LoVo (cell line): ENCODE results near the gene NUBP2.

Experiments used
- DNase-seq: peaks from one replicate; pipeline ENCODE4 v3.0.0-alpha.2; 2016; ENCODE audit warnings: low spot score

Gene NUBP2

DNA sequence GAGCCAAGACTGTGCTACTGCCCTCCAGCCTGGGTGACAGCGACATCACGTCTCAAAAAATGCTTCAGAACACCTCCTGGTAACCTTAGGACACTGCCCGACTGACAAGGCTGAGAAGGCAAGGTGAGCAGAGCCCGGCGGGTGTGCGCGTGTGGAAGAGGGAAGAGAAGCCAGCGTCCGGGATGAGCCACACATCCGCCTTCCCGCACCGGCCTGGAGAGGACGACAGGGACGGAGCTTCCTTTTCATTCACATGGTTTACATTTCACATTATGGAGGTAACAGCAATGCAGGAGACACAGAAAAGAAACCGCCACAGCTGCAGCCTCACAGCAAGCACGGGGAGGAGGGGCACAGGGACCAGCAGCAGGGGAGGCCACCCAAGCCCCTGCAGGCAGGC, 27.3 kb downstream of the NUBP2 start:
- DNase-seq: no peak

DNA sequence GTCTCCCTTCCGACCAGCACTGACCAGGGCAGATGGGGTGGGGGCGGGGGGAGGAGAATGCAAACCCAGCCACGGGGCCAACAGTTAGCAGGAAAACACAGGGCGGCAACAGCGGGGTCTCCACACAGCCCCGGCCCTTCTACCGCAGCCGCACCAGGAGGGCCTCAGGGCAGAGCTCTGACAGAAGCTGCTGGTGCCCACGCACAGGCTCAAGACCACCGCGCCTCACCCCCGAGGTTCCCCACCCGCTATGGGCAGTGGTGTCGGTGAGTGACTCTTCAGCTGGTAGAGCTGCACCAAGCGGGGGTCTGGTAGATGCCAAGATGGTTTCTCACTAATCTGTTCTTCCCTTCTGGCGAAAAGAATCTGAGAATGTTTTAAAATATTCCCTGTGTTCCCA, 27.8 kb downstream of the NUBP2 start:
- DNase-seq: no peak

DNA sequence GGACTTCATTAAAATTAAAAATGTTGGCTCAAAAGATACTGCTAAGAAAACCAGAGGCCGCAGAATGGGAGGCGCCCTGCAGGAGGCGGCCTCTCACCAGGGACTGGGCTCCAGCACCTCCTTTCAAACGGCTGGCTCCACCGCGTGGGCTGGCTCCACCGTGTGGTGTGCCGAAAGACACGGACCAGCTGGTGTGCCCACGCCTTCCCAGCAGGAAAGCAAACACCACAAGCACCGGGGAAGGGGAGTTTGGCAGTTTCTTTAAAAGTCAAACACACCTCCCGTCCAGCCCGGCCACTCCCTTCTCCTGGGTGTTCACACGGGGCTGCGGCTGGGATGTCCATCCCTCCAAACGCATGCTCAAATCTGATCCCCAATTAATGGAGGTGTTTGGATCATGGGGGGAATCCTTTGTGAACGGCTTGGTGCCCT, 30.0 kb downstream of the NUBP2 start:
- DNase-seq: peak; percentile 15

DNA sequence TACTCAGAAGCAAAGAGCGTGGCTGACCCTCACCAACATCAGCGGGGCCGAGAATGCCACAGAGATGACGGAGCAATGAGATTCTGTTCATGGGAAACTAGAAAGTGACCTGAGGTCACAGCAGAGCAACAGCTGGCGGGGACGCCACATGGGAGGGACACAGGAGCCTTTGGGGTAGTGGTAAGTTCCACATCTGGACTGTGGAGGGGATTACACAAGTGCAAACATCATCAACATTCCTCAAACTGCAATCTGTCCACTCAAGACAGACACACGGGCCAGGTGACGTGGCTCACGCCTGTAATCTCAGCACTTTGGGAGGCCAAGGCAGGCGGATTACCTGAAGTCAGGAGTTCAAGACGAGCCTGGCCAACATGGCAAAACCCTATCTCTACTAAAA, 32.7 kb downstream of the NUBP2 start:
- DNase-seq: no peak

DNA sequence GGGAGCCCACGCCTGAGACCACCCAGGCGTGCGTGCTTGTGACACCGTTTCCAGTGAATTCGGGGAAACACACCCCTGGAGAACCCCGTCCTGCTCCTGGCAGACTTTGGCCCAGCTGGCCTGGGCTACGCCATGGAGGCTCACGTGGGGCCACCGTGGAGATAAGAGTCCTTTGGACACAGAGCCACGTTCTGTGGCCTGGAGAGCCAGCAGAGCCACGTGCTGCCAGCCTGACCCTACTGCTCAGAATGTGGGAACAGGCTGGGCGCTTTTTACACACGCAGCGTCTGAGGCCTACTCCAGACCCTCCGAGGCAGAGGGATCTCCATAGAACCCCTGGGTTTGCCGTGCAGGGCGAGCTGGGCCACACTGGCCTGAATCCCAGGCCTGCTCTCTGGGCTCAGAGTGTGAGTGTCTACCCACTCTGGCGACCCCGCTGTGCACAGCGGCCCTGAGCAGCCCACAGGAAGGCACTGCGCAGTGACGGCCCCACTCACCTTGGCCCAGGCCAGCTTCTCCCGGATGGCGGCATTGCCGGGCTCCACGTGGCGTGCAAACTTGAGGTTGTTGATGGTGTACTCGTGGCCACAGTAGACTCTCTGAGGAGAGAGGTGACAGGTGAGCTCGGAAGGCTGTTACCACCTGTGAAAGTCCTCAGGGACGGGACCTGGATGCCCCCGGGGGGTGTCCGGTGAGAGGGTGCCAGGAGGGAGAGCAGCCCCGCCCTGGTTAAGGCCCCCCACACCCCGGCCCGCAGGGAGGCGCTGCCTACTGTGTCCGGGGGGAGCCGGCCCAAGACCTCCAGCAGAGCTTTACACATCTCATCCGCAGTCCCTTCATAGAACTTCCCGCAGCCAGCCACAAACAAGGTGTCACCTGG, 33.9 kb downstream of the NUBP2 start:
- no peak for DNase-seq

DNA sequence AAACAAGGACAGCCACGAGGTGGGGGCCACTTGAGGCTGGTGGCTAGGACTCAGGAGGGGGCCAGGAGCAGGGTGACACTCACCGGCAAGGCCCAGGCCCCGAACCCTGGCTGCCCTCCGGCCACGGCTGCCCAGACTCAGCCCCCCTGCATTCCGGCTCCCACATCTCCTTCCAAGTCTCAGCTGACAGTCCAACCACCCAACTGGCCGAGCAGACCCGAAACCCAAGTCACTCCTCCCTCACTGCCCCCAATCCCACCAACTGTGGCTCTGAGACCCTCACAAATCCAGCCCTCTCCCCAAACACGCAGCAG, 34.5 kb downstream of the NUBP2 start:
- DNase-seq: no peak

DNA sequence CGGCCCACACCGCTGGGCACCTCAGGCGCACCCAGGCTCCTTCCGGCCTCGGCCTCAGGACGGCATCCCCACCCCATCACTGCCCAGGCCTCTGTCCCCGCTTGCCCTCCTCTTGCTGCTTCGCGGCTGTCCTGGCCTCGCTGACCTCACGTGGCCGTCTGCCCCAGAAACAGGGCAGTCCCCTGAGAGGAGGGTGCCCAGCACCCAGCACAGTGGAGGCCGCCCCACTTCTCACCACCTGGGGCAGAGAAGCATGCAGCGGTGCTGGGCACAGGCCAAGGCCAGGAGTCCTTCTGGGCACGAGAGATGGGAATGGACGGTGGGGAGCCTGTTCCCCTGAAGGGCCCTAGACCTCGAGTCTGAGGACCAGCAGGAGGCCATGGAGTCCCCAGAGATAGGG, 35.0 kb downstream of the NUBP2 start:
- DNase-seq: no peak

DNA sequence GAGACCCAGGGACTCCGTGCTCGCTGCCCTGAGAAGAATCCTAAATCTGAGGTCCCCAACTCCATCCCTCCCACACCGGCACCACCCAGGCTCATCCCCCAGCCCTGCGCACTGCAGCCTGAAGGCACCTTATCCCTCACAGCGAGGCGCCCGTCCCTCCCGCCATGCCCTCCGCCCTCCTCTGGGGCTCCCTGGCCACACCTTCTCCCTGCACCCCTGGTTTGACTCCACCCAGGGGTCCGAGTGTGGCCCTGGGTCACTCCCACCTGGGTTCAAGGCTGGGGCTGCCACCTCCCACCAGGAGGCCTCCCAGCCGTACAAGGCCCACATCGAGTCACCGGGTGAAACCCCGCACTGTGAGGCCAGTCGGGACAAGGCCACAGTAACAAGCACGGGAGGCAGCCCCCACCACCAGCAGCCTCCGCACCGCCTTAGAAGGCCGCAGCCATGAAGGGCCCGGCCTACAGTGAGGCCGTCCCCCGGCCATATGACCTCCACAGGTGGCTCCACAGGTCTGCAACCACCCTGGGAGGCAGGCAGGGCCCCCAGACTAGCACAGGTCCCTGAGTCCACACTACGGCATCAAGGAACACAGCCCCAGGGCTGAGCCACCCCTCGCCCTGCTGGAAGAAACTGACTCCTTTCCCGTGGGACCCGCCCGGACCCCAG, 35.6 kb downstream of the NUBP2 start:
- no peak for DNase-seq

DNA sequence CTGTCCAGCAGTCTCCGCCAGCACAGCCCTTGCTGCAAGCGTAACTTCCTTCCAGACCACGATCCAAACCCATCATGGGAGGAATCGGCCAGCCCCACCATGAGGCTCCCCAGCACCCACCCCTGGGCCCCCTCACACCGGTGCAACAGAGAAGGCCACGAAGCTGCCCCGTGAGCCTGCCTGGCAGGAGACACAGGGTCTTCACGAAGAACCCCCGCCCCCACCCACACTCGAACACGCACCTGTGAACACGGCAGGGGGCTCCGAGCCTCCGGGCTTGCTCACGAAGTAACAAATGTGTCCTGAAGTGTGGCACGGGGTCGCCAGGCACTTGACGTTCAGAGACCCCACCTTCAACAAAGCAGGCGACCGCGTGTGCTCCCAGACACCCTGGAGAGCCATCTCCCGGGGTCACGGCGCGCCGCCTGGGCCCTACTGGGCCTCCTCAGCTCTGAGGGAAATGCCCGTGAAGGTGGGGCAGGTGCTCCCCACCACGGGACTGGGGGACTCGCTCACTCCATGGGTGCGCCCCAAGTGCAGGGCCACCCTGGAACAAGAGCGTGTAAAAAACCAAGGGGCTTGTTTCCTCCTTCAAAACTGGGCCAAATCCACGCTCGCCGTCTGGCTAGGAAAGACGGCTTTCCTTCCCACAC, 36.2 kb downstream of the NUBP2 start:
- DNase-seq: no peak

DNA sequence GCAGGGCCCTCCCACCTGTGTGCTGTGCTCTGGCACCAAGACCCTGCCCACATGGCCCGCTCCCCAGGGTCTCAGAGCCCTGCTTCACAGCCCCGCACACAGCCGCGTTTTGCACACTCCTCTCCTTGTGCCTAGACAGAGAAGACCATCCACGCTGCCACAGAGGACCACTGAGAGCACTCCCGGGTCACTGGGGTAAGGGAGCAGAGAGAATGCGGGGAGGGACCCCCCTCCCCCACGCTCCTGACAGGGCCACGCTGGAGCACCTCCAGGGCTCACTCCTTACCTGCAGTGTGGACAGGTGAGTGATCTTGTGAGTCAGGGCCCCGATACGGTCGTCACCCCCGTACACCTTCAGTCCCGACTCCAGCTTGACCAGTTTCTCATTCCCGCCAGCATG, 36.9 kb downstream of the NUBP2 start:
- no peak for DNase-seq

DNA sequence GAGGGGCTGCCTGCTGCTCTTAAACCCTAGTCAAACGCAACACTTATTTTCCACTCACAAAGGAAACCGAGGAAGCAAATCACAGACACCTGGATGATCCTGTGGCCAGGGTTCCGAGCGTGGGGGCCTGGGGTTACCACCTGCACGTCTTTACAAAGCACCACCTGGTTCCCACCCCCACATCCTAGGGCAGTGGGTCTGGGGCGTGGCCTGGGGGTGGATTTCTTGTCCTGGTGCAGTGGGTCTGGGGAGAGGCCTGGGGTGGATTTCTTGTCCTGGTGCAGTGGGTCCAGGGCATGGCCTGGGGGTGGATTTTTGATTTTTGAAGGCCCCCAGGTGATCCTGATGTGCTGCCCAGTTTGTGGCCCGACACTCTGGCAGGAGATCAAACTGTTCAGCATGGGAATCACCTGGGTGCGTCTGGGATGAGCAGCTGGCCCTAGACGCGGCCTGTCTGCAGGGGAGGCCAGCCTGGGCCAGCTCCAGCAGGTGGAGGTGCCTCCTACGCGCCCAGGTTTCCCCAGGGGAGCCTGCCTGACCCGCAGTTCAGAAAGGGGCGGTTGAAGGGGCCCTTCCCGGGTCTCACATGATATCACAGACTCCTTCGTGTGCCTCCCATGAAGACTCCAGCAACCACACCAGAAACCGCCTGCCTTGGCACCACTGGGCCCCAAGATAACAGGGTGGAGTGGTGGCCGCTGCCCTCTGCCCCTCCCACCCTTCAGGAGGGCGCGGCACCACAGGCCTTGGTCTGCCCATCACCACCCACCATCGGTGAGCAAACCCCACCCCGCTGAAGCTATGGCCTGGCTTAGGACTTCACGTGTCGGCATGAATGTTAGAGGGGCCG, 37.6 kb downstream of the NUBP2 start:
- no peak for DNase-seq

DNA sequence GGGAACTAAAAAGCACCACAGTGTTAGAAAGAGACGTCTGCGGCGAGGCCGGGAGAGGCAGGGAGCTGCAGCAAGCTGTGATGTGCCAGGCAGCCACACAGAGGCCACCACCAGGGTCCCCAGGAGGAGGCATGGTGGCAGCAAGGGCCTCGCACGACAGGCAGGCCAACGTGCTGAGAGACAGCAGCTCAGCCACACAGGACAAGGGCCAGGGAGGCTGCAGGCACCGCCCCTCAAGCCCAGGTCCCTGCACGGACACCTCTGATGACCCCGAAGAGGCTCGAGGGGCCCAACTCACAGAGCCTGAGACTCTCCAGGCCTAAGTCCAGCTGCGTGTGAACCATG, 38.2 kb downstream of the NUBP2 start:
- DNase-seq: no peak

DNA sequence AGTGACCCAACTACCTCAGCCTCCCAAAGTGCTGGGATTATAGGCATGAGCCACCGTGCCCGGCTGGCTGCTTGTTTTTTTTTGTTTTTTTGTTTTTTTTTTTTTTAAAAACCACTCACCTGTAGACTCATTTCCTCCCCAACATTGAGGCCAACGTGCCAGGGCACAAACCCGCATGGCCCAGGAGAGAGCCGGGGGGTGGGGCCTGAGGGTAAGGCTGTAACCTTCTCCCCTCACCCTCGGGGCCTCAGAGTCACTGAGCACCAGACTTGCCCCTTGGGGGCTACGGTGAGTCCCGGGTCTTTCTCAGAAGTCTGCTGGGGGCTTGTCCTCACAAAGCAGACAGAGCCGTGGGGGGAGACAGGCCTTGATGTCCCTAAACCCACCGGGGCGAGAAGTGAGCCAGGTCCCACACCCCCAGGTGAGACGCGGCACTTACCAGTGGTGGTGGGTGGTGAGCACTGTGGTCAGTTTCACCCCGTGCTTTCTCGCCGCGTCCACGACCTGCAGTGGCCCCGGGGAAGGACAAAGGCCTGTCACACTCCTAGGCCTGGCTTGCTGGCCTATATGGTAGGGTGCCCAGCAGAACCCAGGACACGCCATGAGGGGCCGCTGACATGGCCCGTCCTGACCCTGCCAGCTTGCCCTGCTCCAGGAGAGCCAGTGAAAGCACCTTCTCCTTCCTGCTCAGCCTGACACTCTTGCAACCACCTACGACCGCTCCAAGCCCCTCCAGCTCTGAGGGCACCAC, 39.3 kb downstream of the NUBP2 start:
- DNase-seq: no peak

DNA sequence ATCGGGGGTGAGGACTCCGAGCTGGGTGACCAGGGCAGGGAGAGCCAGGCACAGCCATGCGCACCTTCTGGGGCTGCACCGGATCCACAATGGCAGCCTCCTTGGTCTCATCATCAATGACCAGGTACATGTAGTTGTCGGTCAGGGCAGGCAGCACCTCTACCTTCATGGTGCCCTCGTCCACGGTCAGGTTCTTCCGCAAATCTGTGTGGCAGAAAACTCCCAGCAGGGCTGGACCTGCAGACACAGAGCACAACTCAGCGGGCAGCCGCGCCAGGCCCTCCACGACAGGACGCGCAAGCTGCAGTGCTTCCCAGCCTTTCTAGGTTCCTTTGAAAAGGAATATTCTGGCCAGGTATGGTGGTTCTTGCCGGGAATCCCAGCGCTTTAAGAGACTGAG, 40.0 kb downstream of the NUBP2 start:
- no peak for DNase-seq

DNA sequence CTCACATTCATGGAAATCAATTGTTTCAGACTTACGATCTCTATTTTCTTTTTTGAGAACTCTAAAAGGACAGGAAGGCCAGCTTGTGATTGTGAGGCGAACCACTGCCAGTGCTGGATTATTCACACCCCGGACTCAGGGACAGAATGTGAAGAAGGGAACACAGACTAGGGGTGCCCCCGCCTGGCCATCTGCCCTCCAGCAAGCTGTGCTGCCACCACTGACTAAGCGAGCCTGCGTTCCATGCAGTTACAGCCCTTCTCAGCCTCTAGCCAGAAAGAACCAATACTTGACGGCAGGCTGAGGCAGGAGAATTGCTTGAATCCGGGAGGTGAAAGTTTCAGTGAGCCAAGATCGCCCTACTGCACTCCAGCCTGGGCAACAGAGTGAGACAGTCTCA, 41.1 kb downstream of the NUBP2 start:
- DNase-seq: no peak

DNA sequence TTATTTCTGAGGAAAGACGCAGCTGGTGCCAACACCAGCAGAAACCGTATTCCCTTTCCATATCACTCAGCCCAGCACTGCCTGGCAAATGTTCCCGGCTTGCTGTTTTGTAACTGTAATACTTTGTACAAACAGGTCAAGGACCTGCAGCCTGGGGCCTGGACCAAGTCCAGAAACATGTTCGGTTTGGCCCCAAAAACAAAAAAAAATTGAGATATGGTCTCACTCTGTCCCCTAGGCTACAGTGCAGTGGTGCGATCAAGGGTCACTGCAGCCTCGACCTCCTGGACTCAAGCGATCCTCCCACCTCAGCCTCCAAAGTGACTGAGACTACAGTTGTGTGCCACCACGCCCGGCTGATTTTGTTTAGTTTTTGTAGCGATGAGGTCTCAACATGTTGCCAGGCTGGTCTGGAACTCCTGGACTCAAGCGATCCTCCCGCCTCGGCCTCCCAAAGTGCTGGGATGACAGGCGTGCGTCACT, 42.7 kb downstream of the NUBP2 start:
- DNase-seq: no peak

DNA sequence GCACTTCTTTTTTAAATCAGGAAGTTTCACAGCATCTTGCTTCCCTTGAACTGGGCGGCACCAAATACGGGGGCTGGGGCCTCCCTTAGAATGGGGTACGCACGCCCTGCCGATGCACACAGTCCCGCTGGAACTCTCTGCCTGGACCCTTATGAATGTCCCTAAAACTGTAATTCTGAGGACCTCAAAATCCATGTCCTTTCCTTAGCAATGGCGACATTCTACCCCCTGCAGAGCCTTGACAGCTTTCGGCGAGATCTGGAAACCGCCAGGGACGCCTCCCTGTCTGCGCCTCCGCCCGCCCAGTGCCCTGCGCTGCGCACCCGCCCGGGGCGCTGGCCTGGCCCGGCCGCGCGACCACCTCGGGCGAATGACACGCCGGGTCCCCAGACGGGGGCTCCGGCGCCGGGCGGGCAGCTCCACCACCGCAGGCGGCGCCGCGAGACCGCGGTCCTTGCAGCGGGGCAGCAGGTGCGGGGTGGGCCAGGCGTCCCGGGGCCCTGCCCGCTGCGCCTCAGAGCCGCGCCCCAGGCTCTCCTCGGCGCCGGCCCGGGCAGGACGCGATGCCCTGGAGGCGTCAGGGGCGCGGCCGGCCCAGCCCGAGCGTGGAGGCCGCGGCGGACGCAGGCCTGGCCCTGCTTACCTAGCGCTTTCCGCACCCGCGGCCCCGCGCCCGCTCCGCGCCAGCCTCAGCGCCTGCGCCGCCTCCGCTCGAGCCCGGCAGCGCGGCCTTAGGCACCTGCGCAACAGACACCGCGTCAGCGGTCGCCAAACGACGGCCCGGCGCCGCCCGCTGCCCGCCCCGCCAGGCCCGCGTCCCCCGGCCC, 43.3 kb downstream of the NUBP2 start:
- DNase-seq: peak; percentile 72

DNA sequence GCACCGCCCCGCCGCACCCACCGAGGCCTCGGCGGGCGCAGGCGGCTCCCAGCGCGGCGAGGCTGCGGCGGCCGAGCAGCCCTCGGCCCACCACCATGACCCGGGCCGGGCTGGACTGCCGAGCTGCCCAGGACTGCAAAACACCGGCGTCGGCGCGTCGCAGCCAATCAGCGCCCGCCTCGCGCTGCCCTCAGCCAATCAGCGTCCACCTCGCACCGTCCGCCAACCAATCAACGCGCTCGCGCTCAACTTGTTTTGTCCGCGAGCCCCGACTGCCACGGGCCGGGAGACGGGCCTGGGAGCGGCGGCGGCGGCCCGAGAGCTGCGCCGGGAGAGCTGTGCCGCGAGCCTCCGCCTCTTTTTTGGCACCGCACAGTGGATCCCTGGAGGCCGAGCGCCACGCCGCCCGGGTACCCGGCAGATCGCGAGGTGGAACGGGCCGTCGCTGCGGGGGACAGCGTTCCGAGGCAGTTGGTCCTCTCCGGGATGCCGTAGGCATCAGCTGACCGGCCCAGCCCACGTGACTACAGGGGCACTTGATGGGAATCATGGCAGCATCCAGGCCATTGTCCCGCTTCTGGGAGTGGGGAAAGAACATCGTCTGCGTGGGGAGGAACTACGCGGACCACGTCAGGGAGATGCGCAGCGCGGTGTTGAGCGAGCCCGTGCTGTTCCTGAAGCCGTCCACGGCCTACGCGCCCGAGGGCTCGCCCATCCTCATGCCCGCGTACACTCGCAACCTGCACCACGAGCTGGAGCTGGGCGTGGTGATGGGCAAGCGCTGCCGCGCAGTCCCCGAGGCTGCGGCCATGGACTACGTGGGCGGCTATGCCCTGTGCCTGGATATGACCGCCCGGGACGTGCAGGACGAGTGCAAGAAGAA, 44.2 kb downstream of the NUBP2 start, which contains the start of the genes FAHD1 and HAGH:
TSS of gene FAHD1 (plus strand) at position 516 of the 883 bp plus-strand sequence. CDS start at position 549, 33 bp downstream.
TSS of gene HAGH (minus strand) at position 135 of the 883 bp plus-strand sequence. CDS start at position 97, 38 bp downstream.
- peak; percentile 96 for DNase-seq
